NK-92 (cell line): ENCODE data around the gene TMEM59L.
"Not testable (repeated sequence)": the region's sequence is repeated elsewhere in the genome, so short reads cannot be mapped to it uniquely, and the experiment has no call there.

Experiments
- DNase-seq: peaks from one replicate; lab custom pipeline; 2025; ENCODE audit not compliant: unreplicated experiment; lab: John Stamatoyannopoulos, UW

TMEM59L gene

GRCh38 chr19:18593367-18594095 is 19.1 kb upstream of the TMEM59L start:
- no peak for DNase-seq

GRCh38 chr19:18594096-18594823 is 18.4 kb upstream of the TMEM59L start:
- no peak for DNase-seq

GRCh38 chr19:18594824-18595373 is 17.8 kb upstream of the TMEM59L start:
- DNase-seq, result no peak

- DNase-seq, result no peak
Observed at GRCh38 chr19:18595475-18595874, 17.2 kb upstream of the TMEM59L start.

GRCh38 chr19:18596752-18597157 is 15.9 kb upstream of the TMEM59L start:
- DNase-seq, result no peak

- DNase-seq, result no peak
Observed at GRCh38 chr19:18597809-18598660, 14.6 kb upstream of the TMEM59L start.

- no peak for DNase-seq
Observed at GRCh38 chr19:18599485-18599884, 13.2 kb upstream of the TMEM59L start.

GRCh38 chr19:18600692-18601397 is 11.8 kb upstream of the TMEM59L start:
- DNase-seq, result not testable (repeated sequence)

GRCh38 chr19:18601875-18602274 is 10.8 kb upstream of the TMEM59L start:
- no peak for DNase-seq

- DNase-seq, result no peak
Observed at GRCh38 chr19:18603255-18603957, 9.3 kb upstream of the TMEM59L start.

- DNase-seq, result no peak
Observed at GRCh38 chr19:18603958-18604819, 8.5 kb upstream of the TMEM59L start.

GRCh38 chr19:18604820-18605159 is 7.9 kb upstream of the TMEM59L start:
- no peak for DNase-seq

GRCh38 chr19:18605196-18605545 is 7.5 kb upstream of the TMEM59L start:
- DNase-seq, result no peak

- DNase-seq, result no peak
Observed at GRCh38 chr19:18605546-18606280, 7.0 kb upstream of the TMEM59L start.

GRCh38 chr19:18606281-18607225 is 6.1 kb upstream of the TMEM59L start, which contains the start of gene CRLF1:
TSS of gene CRLF1 (minus strand) at chr19:18606799. CDS start at chr19:18606656, 143 bp downstream.
- DNase-seq, result no peak

- DNase-seq, result no peak
Observed at GRCh38 chr19:18607226-18608101, 5.2 kb upstream of the TMEM59L start.
